IMR-90 (cell line): ENCODE measurements around the gene INO80. TPM values are rescaled to one million over a fixed set of nuclear protein-coding genes. Genes with fewer than 3 reads are reported as not detected.
"Not testable (repeated sequence)": the region's sequence is repeated elsewhere in the genome, so short reads cannot be mapped to it uniquely, and the experiment has no call there.

Experiments used
- ATAC-seq: fragments of 200-7000 bp; cut with Tn5 transposase; 2 replicates; pipeline ENCODE4 v1.9.1; 2020; ENCODE audit warnings: low read depth, mild to moderate bottlenecking, moderate library complexity
- BruUV-seq: library from RNA; stranded (reverse); fragments of 400-500 nt; replicated peaks from 2 replicates; lab custom pipeline; 2021; lab: Mats Ljungman, UMichigan
- CTCF ChIA-PET: fragments of 300-600 bp; formaldehyde crosslinking; extraction: SDS; loops from one replicate; lab custom pipeline; 2021; ENCODE audit warnings: antibody characterized with exemption; lab: Yijun Ruan, JAX
- POLR2A ChIA-PET: fragments of 300-600 bp; sonication (Branson Sonifier 250); formaldehyde crosslinking; loops from one replicate; lab custom pipeline; 2022; ENCODE audit warnings: antibody characterized with exemption; ENCODE audit not compliant: unreplicated experiment; lab: Charles Lee
- DNase-seq: peaks from one replicate; pipeline ENCODE4 v3.0.0; 2013
- H2AFZ ChIP-seq: replicated peaks from 2 replicates; pipeline ENCODE3; 2013; ENCODE audit warnings: low read length, mild to moderate bottlenecking; ENCODE audit not compliant: poor library complexity
- H2AK5ac ChIP-seq: 2 replicates; pipeline ENCODE4 v1.6.1; 2013; ENCODE audit warnings: low read depth, low read length, inconsistent platforms
- H2AK9ac ChIP-seq: replicated peaks from 2 replicates; pipeline ENCODE3; 2013; ENCODE audit warnings: mild to moderate bottlenecking, low read depth, low read length, moderate library complexity; ENCODE audit not compliant: poor library complexity
- H2BK120ac ChIP-seq: 2 replicates; pipeline ENCODE4 v1.6.1; 2013; ENCODE audit warnings: low read depth, low read length, inconsistent platforms
- H2BK15ac ChIP-seq: 3 replicates; pipeline ENCODE4 v1.6.1; 2013; ENCODE audit warnings: low read depth, low read length, inconsistent platforms
- H2BK20ac ChIP-seq: 2 replicates; pipeline ENCODE4 v1.6.1; 2013; ENCODE audit warnings: low read depth, mild to moderate bottlenecking, inconsistent platforms, low read length, moderate library complexity
- H2BK5ac ChIP-seq: 2 replicates; pipeline ENCODE4 v1.6.1; 2013; ENCODE audit warnings: mild to moderate bottlenecking, low read depth, low read length, inconsistent platforms; ENCODE audit not compliant: poor library complexity, severe bottlenecking
- H3K14ac ChIP-seq: replicated peaks from 2 replicates; pipeline ENCODE4 v1.6.1; 2013; ENCODE audit warnings: low read depth, low read length, inconsistent platforms
- H3K18ac ChIP-seq: 2 replicates; pipeline ENCODE4 v1.6.1; 2013; ENCODE audit warnings: low read depth, low read length, control low read depth
- H3K23ac ChIP-seq: 2 replicates; pipeline ENCODE4 v1.6.1; 2013; ENCODE audit warnings: low read depth, low read length, inconsistent platforms
- H3K27ac ChIP-seq: 2 replicates; pipeline ENCODE4 v1.5.1; 2013; ENCODE audit warnings: mild to moderate bottlenecking, control low read depth, low read length; ENCODE audit not compliant: insufficient read depth
- H3K27me3 ChIP-seq: 2 replicates; pipeline ENCODE4 v1.6.1; 2013; ENCODE audit warnings: low read length; ENCODE audit not compliant: control insufficient read depth, insufficient read depth
- H3K36me3 ChIP-seq: 2 replicates; pipeline ENCODE4 v1.6.1; 2013; ENCODE audit warnings: low read length, mixed read lengths; ENCODE audit not compliant: control insufficient read depth, insufficient read depth
- H3K4ac ChIP-seq: 2 replicates; pipeline ENCODE4 v1.6.1; 2013; ENCODE audit warnings: low read depth, low read length, inconsistent platforms
- H3K4me1 ChIP-seq: 2 replicates; pipeline ENCODE4 v1.6.1; 2013; ENCODE audit warnings: low read length, mixed read lengths; ENCODE audit not compliant: control insufficient read depth, insufficient read depth
- H3K4me2 ChIP-seq: 2 replicates; pipeline ENCODE4 v1.6.1; 2013; ENCODE audit warnings: low read depth, mild to moderate bottlenecking, control low read depth, low read length, moderate library complexity
- H3K4me3 ChIP-seq: 2 replicates; pipeline ENCODE4 v1.5.1; 2013; ENCODE audit warnings: low read depth, mild to moderate bottlenecking, control low read depth, low read length, moderate library complexity; ENCODE audit not compliant: insufficient read depth
- H3K56ac ChIP-seq: 2 replicates; pipeline ENCODE4 v1.6.1; 2013; ENCODE audit warnings: low read length, inconsistent platforms; ENCODE audit not compliant: insufficient read depth; ENCODE audit errors: extremely low read depth
- H3K79me1 ChIP-seq, 2 experiments: 2 replicates each; pipeline ENCODE4 v1.6.1; 2013; ENCODE audit warnings: low read length in 2 of 2, inconsistent platforms in 1 of 2, low read depth in 1 of 2
- H3K9ac ChIP-seq: 2 replicates; pipeline ENCODE4 v1.6.1; 2013; ENCODE audit warnings: low read depth, low read length, control low read depth
- H3K9me1 ChIP-seq: 2 replicates; pipeline ENCODE4 v1.6.1; 2013; ENCODE audit warnings: low read length, inconsistent platforms; ENCODE audit not compliant: insufficient read depth
- H3K9me3 ChIP-seq: 2 replicates; pipeline ENCODE4 v1.6.1; 2013; ENCODE audit warnings: low read length; ENCODE audit not compliant: control insufficient read depth, insufficient read depth
- H4K20me1 ChIP-seq: 2 replicates; pipeline ENCODE4 v1.6.1; 2013; ENCODE audit warnings: low read length, inconsistent platforms; ENCODE audit not compliant: insufficient read depth
- H4K5ac ChIP-seq: 2 replicates; pipeline ENCODE4 v1.6.1; 2013; ENCODE audit warnings: mild to moderate bottlenecking, low read depth, low read length, control low read depth
- H4K8ac ChIP-seq, 2 experiments: 2 replicates each; pipeline ENCODE4 v1.6.1; 2013; ENCODE audit warnings: low read depth in 2 of 2, low read length in 2 of 2, control low read depth in 1 of 2, inconsistent platforms in 1 of 2
- H4K91ac ChIP-seq: 2 replicates; pipeline ENCODE4 v1.6.1; 2013; ENCODE audit warnings: low read depth, low read length, inconsistent platforms; ENCODE audit not compliant: insufficient read depth
- BHLHE40 ChIP-seq: fragments of 150-350 bp; IDR thresholded peaks from 2 replicates; pipeline ENCODE4 v1.6.1; 2016; ENCODE audit warnings: mild to moderate bottlenecking, low read depth, low read length
- MAZ ChIP-seq: IDR thresholded peaks from 2 replicates; pipeline ENCODE4 v1.6.1; 2012; ENCODE audit warnings: low read depth, mild to moderate bottlenecking, low read length, improper control_type of control experiment, moderate library complexity, borderline replicate concordance
- RAD21 ChIP-seq: IDR thresholded peaks from 2 replicates; pipeline ENCODE4 v1.6.1; 2012; ENCODE audit warnings: low read length, improper control_type of control experiment
- SMC3 ChIP-seq: fragments of 150-350 bp; IDR thresholded peaks from 2 replicates; pipeline ENCODE4 v1.6.1; 2016; ENCODE audit warnings: low read depth, mild to moderate bottlenecking, antibody characterized with exemption, low read length, moderate library complexity
- WGBS, 2 experiments: methylation state at CpG; one replicate each; pipeline versions ENCODE4 v1.1.5 to v1.1.7; 2013; ENCODE audit warnings: missing lambda C conversion rate in 2 of 2; ENCODE audit not compliant: insufficient read length in 1 of 2; ENCODE audit errors: extremely low coverage in 2 of 2; 5-methylcytosine and 5-hydroxymethylcytosine counted together
- dilution Hi-C: fragments of 300-500 bp; cut with HindIII; formaldehyde crosslinking; loops from one replicate; pipeline ENCODE4 v1.14.3; 2018; ENCODE audit warnings: low sequenced_read_pairs; ENCODE audit not compliant: unreplicated experiment
- in situ Hi-C: fragments of 300-500 bp; cut with MboI; formaldehyde crosslinking; loops from 3 replicates; pipeline ENCODE4 v1.14.3; 2019; ENCODE audit warnings: low sequenced_read_pairs, inconsistent platforms, mixed read lengths
- intact Hi-C: fragments of 100-400 bp; cut with micrococcal nuclease; formaldehyde crosslinking; loops from 2 replicates; pipeline ENCODE4 v1.10.0; 2022
- polyA plus RNA-seq, 3 experiments: library from polyadenylated mRNA; depleted of rRNA; stranded (reverse); fragments of >200 nt; gene quantifications; 2 replicates each; pipeline ENCODE4 v1.2.3, GENCODE V29; 2012; ENCODE audit warnings: low replicate concordance in 1 of 3
- total RNA-seq: library from RNA; depleted of rRNA; stranded (reverse); fragments of >200 nt; gene quantifications from 2 replicates; pipeline ENCODE4 v1.2.3, GENCODE V29; 2012

The INO80 gene
- total and polyA plus RNA-seq, 2 of the 4 experiments (the other 2 are of a cell fraction), result 6.0 to 13.3 TPM

GRCh38 chr15:41139619-41140018 is 23.5 kb upstream of the INO80 start:
- intact Hi-C loops, result no loop called here
- no peaks in the 10 kb centered on the region for H3K36me3 ChIP-seq
- no peak overlapping the region for H3K4me2 ChIP-seq
- H3K9me1 ChIP-seq, result no peaks in the 10 kb centered on the region
- no peak overlapping the region for H3K14ac ChIP-seq
- dilution Hi-C loops, result no loop called here
- no CpG with 5 or more reads among the region's 5 CpGs for WGBS, 2 experiments
- no TSS peak for BruUV-seq
- in situ Hi-C loops, result no loop called here
- no peak overlapping the region for H4K5ac ChIP-seq
- H3K79me1 ChIP-seq, result no peaks in the 10 kb centered on the region
- H3K56ac ChIP-seq, result no peak overlapping the region
- H3K27ac ChIP-seq, result no peak overlapping the region
- no peak overlapping the region for H2BK120ac ChIP-seq
- no peaks in the 10 kb centered on the region for H3K4me1 ChIP-seq
- no peak overlapping the region for H3K4ac ChIP-seq
- ChIA-PET CTCF (no interaction called here), POLR2A (no interaction called here)
- no peak overlapping the region for H3K23ac ChIP-seq
- H2BK5ac ChIP-seq, result no peak overlapping the region
- H4K20me1 ChIP-seq, result no peaks in the 10 kb centered on the region
- H2AFZ ChIP-seq, result no peak overlapping the region
- no peak overlapping the region for H2AK9ac ChIP-seq
- no peak overlapping the region for H3K18ac ChIP-seq
- no peak overlapping the region for H3K4me3 ChIP-seq
- no peak overlapping the region for H4K91ac ChIP-seq
- no peaks in the 10 kb centered on the region; the same call in 1 of the 2 replicates for H3K9me3 ChIP-seq
- ATAC-seq, result no peak
- TF ChIP-seq RAD21 (no peak), BHLHE40 (no peak), MAZ (no peak), SMC3 (no peak)
- no peak overlapping the region for H2AK5ac ChIP-seq
- 0 out of 2 replicates have a peak, but pooled peaks cover 2% of the 10 kb centered on the region for H3K27me3 ChIP-seq
- H2BK20ac ChIP-seq, result no peak overlapping the region
- no peak for DNase-seq
- H2BK15ac ChIP-seq, result no peak overlapping the region
- no peak overlapping the region for H3K9ac ChIP-seq
- no peak overlapping the region for H4K8ac ChIP-seq

GRCh38 chr15:41139112-41139511 is 23.0 kb upstream of the INO80 start:
- H3K4me1 ChIP-seq, POLR2A ChIA-PET, ATAC-seq, H3K27ac ChIP-seq, H2BK15ac ChIP-seq, H3K4me3 ChIP-seq, dilution Hi-C loops, H2AK9ac ChIP-seq, H2AFZ ChIP-seq, H4K5ac ChIP-seq, H3K4me2 ChIP-seq, H3K9me1 ChIP-seq, intact Hi-C loops, H3K23ac ChIP-seq, H2BK5ac ChIP-seq, H3K4ac ChIP-seq, H4K91ac ChIP-seq, H4K20me1 ChIP-seq, H3K79me1 ChIP-seq, H3K27me3 ChIP-seq, H2AK5ac ChIP-seq, H3K9ac ChIP-seq, H2BK120ac ChIP-seq, H2BK20ac ChIP-seq, H3K18ac ChIP-seq, H3K36me3 ChIP-seq, H3K9me3 ChIP-seq, CTCF ChIA-PET, BruUV-seq, in situ Hi-C loops, H3K56ac ChIP-seq, H4K8ac ChIP-seq, H3K14ac ChIP-seq, DNase-seq: not testable (repeated sequence)
- WGBS, 2 experiments, result 100% methylated on average over 3 of the region's 7 CpGs; no CpG with 5 or more reads in 1 of the 2 experiments
